ENCODE data around the gene LTB.

LTB gene

GRCh38 chr6:31627690-31628287, 45.6 kb upstream of the LTB start:
- no peak for TF ChIP-seq CTCF (IDR thresholded peaks at IDR 0.05; ENCODE audit: low read depth, low read length)
- TF ChIP-seq POLR2A (IDR thresholded peaks at IDR 0.05; ENCODE audit: extremely low read depth, insufficient read length): no peak
- no peak for TF ChIP-seq MYC (IDR thresholded peaks at IDR 0.05; ENCODE audit: low read depth, low read length)
- no peak for TF ChIP-seq MAX (IDR thresholded peaks at IDR 0.05; ENCODE audit: low read depth, low read length)
- DNase-seq (ENCODE audit: low read depth): no peak
- no peak overlapping the region for H3K4me3 ChIP-seq (ENCODE audit: low read depth, low read length)

- TF ChIP-seq CTCF (IDR thresholded peaks at IDR 0.05; ENCODE audit: low read depth, low read length) (no peak), POLR2A (IDR thresholded peaks at IDR 0.05; ENCODE audit: extremely low read depth, insufficient read length) (no peak)
Observed at GRCh38 chr6:31626952-31627351, 44.7 kb upstream of the LTB start.

GRCh38 chr6:31624070-31624469, 41.8 kb upstream of the LTB start:
- TF ChIP-seq MYC (IDR thresholded peaks at IDR 0.05; ENCODE audit: low read depth, low read length): no peak
- no peak for TF ChIP-seq MAX (IDR thresholded peaks at IDR 0.05; ENCODE audit: low read depth, low read length)
- DNase-seq (ENCODE audit: low read depth): no peak
- H3K4me3 ChIP-seq (ENCODE audit: low read depth, low read length): no peak overlapping the region

More at GRCh38 chr6:31626952-31627351, 44.7 kb upstream of the LTB start:
- H3K4me3 ChIP-seq (ENCODE audit: low read depth, low read length): no peak overlapping the region
- no peak for DNase-seq (ENCODE audit: low read depth)

- peak; percentile 65 for DNase-seq (ENCODE audit: low read depth)
- no peak for TF ChIP-seq CTCF (IDR thresholded peaks at IDR 0.05; ENCODE audit: low read depth, low read length)
- TF ChIP-seq MYC (IDR thresholded peaks at IDR 0.05; ENCODE audit: low read depth, low read length): no peak
- TF ChIP-seq MAX (IDR thresholded peaks at IDR 0.05; ENCODE audit: low read depth, low read length): no peak
- TF ChIP-seq POLR2A (IDR thresholded peaks at IDR 0.05; ENCODE audit: extremely low read depth, insufficient read length): no peak
- peak overlapping the region; percentile 77 for H3K4me3 ChIP-seq (ENCODE audit: low read depth, low read length)
Observed at GRCh38 chr6:31622684-31623091, 40.5 kb upstream of the LTB start.

- H3K4me3 ChIP-seq (ENCODE audit: low read depth, low read length): peak overlapping the region; percentile 77
- DNase-seq (ENCODE audit: low read depth): no peak
- TF ChIP-seq CTCF (IDR thresholded peaks at IDR 0.05; ENCODE audit: low read depth, low read length): no peak
- TF ChIP-seq POLR2A (IDR thresholded peaks at IDR 0.05; ENCODE audit: extremely low read depth, insufficient read length): no peak
- no peak for TF ChIP-seq MAX (IDR thresholded peaks at IDR 0.05; ENCODE audit: low read depth, low read length)
- no peak for TF ChIP-seq MYC (IDR thresholded peaks at IDR 0.05; ENCODE audit: low read depth, low read length)
Observed at GRCh38 chr6:31621991-31622390, 39.8 kb upstream of the LTB start.

GRCh38 chr6:31621320-31621939, 39.2 kb upstream of the LTB start:
- DNase-seq (ENCODE audit: low read depth): no peak

More at GRCh38 chr6:31621320-31621939, 39.2 kb upstream of the LTB start:
- peak overlapping the region; percentile 77 for H3K4me3 ChIP-seq (ENCODE audit: low read depth, low read length)
- no peak for TF ChIP-seq CTCF (IDR thresholded peaks at IDR 0.05; ENCODE audit: low read depth, low read length)
- TF ChIP-seq POLR2A (IDR thresholded peaks at IDR 0.05; ENCODE audit: extremely low read depth, insufficient read length): no peak
- TF ChIP-seq MAX (IDR thresholded peaks at IDR 0.05; ENCODE audit: low read depth, low read length): no peak
- TF ChIP-seq MYC (IDR thresholded peaks at IDR 0.05; ENCODE audit: low read depth, low read length): no peak
